HG02623 (cell line): Measurements from ENCODE around the gene SZT2.
"Not testable (repeated sequence)": the region's sequence is repeated elsewhere in the genome, so short reads cannot be mapped to it uniquely, and the experiment has no call there.

ENCODE experiments used
- ATAC-seq: cut with Tn5 transposase; IDR thresholded peaks from one replicate; pipeline ENCODE4 v1.9.1; 2021; ENCODE audit warnings: moderate library complexity; ENCODE audit not compliant: unreplicated experiment

Gene SZT2

DNA sequence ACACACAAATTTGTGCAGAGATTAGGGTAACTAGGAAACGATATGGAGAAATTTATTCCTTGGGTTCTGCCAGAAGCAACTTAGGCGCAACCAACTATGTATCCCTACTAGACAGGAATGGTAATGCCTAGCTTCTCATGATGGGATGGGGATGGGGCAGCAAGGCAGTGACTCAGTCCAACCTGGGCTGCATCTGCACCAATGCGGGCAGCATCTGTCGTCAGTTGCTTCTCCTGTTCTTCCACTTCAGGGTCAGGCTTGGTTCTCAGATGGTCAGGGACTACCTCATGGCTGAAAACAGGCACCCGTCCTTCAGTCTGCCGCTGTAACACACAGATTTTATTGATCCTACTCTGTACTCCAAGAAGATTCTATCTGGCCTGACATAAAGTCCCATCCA is 3.0 kb upstream of the SZT2 start:
- ATAC-seq, result no peak

DNA sequence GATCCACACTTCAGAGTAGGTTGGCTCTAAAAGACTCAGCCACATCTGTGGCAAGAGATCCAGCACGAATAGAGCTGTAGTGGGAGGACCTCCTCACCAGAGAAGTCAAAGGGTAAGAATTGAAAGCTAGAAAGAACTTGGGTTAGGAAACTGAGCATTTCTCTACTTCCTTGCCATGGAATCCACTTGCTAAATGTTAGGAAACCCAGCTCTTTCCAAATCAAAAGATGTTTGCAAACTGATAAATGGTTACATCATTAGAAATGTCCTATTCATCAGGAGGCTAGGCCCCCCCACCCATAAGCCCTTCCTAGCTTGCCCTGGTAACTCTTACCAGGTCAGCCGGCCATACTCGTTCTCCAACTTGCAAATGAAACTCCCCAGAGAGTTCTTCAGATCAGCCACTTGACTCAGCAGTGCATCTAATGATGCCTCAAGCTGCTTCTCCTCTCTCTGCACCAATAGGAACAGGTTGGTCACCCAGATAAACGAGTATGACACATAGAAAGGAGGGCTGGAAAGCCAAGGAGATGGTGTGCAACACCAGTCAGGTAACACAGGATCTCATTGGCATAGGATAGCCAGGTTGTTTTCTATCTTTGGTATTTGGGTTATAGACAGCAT is 1.6 kb upstream of the SZT2 start:
- ATAC-seq, result no peak

DNA sequence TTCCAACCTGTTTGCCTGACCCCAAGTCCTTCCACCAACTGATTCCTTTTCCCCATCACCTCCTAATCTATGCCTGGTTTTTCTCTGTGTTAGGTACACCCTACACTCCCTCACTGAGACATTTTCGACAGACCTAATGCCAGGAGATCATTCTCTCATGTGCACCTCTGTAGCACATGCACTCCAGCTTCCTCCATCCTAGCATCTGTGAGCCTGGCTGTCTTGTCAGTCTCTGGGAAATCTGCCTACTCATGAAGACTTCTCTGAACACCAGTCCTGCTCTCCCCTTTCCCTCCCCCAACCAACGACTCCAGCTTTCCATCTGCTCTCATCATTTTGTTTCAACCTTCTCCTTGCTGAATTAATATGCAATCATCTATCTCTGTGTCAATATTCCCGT is 1.1 kb upstream of the SZT2 start:
- ATAC-seq, result no peak

DNA sequence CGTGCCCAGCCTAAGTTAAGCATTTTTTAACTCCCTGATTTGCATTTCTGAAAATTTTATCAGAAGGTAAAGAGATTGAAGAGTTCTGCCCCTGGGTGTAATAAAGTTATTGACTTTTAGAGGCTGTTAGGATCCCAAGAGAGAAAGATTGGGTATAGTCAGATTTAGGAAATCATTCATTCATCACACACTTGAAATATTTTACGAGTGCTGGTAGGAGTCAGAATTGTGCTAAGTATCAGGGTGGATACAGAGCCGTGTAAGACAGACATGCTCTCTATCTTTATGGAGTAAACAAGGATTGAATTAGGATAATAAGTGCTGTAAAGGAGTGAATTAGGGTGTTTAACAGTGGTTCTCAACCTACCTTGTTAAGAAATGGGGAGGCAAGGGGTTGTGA is 3.0 kb downstream of the SZT2 start:
- ATAC-seq, result no peak

DNA sequence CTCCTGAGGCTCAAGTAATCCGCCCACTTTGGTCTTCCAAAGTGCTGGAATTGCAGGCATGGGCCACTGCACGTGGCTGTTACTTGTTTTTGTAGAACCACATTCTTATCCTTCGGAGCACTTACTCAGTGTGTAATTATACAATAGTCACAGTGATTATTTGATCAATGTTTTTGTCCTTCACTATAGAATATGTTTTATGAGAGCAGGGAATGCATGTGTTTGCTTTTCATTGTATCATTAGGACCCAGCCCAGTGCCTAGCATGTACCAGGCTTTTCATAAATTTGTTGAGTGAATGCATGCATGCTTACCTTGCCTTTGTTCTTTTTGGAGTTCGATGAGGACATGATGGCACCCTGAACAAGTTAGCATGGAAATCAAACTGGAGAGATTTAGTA is 5.8 kb downstream of the SZT2 start:
- ATAC-seq, result no peak

DNA sequence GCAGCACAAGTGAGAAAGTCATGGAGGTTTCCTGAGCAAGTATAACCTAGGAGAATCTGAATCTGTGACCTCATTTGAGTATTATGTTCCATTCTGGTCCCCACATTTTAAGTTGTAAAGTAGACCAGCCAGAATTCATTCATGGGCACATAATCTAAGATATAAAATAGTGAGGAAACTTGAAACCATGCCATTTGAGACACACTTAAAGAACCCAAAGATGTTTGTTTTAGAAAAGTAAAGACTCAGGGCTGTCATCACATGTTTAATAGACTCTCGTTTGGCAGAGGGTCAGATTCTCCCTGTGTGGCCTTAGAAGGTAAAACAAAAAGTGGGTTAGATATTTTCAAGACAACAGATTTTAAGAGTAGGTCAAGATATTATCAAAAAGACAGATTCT is 6.4 kb downstream of the SZT2 start:
- ATAC-seq, result no peak

DNA sequence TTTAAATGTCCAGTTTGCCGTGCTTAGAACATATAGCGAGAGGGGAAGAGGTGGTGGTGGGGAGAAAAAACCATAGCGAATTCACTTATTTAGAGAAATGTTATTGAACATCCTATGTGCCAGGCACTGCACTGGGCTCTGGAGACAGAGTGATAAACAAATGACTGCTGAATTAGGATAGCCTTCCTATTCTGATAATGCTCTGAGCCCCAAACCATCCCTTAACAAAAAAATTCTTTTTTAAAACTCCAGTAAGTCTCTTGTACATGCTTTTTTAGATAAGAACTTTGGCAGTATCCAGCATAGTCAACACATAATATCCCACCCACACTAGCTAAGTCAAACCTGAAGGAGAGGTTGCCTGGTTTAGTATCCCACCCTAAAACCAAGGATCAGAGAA is 8.5 kb downstream of the SZT2 start:
- no peak for ATAC-seq

DNA sequence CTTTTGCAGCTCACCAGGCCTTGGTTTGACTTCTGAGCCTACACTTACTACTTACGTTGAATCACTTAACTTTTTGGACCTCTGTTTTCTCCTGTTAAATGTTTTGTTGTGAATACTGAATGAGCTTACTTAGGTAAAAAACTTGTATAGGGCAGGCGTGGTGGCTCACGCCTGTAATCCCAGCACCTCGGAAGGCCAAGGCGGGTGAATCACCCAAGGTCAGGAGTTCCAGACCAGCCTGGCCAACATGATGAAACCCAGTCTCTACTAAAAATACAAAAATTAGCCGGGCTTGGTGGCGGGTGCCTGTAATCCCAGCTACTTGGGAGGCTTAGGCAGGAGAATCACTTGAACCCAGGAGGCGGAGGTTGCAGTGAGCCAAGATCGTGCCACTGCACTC is 10.7 kb downstream of the SZT2 start:
- ATAC-seq, result not testable (repeated sequence)

DNA sequence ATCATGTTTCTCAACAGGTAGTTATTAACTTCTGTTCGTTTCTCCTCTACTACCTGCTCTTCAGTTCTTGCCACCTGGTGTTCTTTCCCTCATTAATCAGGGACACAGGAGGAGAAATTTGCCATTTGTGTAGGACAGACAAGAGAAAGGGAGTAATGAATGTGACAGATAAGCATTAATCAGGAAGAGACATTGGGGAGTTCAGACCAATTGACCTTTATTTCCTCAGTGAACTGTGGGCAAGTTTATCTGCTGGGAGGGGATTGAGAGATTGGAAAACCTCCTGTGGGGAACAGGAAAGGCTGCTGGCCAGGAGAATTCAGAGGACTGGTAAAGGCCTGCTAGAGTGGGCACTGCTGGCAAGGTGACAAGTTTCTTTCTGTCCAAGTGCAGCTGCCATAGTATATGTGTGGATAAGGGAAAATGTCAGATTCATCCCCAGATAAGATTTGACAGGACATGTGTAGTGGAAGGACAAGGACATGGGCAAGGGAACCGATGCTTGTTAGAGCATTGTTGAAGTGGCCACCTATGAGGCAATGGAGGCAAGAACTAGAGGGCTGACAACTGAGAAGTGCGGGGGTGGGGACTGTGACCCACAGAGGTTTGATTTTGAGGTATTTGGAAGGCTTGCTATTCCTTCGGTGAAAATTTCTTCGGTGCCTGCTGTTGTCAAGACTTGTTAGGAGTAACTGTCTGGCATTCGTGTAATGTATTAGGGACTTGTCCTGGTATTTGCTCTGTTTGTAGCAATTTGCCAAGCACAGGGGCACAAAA is 12.6 kb downstream of the SZT2 start:
- no peak for ATAC-seq

DNA sequence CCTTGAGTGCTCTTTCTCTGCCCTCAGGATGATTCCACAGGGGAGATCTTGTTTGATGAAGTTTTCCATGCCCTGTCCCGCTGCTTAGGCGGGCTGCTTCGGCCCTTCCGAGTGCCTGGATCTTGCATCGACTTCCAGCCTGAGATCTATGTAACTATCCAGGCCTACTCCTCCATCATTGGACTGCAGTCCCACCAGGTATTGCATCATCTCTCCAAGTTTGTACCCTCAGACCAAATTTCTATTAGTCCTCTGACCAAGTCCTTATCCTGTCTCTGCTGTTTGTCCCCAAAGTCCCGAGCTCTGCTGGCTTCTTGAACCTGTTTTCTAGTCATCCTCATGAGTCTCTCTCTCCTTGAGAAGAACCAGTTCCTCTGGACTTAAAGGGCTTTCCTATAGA is 14.7 kb downstream of the SZT2 start:
- no peak for ATAC-seq

DNA sequence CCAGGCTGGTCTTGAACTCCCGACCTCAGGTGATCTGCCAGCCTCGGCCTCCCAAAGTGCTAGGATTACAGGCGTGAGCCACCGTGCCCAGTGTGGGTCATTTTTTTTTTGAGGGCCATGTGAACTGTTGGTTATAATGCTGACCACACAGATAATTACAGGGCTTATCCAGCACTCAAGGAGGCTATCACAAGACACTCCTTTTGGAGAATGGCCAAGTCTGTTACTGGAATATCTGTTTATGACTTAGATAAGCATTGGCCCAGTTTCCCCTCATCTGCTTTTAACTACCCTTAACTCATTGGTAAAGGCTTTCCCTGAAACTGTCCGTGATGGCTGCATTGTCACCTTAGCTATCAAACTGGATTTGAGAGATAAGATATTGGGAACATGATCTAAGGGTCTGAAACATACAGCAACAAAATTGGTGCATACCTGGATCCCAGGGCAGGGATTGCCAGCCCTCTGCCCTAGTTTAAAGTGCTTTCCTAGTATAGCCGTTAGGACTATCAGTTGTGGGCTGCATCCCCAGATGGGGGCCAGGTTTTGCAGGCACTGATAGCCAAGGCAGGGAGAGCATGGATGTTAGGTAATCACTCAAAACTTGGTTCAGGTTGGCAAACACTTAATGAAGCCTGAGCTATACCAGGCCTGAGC is 15.6 kb downstream of the SZT2 start:
- no peak for ATAC-seq

DNA sequence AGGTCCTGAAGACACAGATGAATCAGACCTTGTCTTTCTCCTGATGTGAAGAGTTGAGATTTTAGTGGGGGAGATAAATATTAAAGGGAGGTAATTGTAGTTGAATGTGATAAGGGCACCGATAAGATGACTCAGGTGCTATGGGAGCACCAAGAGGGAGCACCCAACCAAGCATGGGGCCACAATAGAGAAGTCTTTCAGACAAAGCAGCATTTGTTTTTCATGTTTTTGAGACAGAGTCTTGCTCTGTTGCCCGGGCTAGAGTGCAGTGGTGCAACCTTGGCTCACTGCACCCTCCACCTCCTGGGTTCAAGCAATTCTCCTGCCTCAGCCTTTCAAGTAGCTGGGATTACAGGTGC is 16.2 kb downstream of the SZT2 start:
- no peak for ATAC-seq

DNA sequence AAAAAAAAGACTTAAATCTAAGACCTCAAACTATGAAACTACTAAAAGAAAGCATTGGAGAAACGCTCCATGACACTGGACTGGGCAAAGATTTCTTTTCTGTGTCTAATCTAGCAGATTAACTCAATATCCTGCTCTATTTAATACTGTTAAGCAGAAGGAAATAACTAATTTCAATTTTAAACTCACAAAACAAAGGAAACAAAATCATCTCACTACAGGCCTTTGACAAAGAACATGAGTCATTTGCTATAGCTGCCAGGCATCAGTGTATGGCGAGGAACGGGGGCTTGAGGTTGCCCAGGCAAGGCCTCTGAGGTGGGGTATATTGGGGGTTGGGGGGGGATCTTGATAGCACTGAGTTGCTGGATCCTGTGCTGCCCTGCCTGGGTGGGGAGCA is 20.9 kb downstream of the SZT2 start:
- no peak for ATAC-seq

DNA sequence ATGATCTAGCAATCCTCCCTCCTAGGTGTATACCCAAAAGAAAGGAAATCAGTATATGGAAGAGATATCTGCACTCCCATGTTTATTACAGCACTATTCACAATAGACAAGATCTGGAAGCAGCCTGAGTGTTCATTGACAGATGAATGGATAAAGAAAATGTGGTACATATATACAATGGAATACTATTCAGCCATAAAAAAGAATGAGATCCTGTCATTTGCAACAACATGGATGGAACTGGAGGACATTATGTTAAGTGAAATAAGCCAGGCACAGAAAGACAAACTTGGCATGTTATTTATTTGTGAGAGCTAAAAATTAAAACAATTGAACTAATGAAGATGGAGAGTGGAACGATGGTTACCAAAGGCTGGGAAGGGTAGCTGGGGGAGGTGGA is 23.7 kb downstream of the SZT2 start:
- not testable (repeated sequence) for ATAC-seq

DNA sequence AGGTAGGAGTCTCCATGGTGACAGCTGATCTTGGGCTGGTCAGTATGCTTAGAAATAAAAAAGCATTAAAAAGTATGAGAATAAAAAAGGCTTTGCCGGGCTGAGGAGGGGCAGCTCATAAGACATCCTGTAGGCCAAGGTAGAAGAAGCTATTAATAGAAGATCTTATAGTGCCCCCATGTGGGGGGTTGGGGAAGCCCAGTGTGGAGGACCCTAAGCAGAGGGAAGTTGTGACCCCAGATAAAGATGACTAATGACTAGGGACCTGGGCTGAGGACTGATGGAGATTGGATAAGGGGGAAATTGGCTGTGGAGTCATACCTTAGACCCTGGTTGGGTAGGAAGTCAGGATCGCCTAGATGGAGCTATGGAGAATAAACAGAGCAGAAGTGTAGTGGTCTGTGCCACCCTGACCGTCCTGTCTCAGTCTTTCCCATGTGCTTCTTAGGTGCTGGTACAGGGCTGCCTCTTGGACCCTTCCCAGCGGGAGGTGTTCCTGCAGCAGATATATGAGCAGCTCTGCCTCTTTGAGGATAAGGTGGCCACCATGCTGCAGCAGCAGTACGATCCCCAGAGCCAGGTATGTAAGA is 25.0 kb downstream of the SZT2 start:
- no peak for ATAC-seq

DNA sequence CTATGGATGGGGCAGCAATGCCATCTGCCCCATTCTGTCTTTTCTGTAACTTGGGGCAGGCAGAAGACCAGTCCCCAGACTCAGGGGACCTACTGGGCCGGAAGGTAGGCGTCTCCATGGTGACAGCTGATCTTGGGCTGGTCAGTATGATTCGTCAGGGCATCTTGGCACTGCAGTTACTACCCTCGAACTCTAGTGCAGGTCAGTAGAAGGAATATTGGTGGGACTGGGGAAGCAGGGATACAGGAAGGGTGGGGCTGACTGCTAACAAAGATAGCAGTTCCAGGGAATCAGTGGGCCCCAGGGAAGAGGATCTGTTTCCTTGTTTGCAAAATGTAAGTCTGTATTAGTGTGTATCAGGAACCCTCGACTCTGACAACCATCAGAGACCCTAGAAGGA is 26.2 kb downstream of the SZT2 start:
- no peak for ATAC-seq

DNA sequence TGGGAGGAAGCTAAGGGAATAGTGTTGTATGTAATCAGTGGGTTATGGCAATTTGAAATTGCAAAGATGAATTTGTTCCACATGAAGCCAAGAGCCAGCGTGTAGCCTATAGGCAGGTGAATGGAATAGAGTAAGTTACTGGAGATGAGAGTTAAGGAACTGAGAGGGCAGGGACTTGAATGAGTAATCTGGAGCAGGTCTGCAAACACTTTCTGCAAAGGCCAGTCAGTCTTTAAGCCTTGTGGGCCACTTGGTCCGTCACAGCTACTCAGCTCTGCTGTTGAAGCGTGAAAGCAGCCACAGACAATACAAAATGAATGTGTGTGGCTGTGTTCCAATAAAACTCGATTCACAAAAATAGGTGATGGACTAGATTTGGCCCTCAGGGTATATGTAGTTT is 29.2 kb downstream of the SZT2 start:
- ATAC-seq, result no peak

DNA sequence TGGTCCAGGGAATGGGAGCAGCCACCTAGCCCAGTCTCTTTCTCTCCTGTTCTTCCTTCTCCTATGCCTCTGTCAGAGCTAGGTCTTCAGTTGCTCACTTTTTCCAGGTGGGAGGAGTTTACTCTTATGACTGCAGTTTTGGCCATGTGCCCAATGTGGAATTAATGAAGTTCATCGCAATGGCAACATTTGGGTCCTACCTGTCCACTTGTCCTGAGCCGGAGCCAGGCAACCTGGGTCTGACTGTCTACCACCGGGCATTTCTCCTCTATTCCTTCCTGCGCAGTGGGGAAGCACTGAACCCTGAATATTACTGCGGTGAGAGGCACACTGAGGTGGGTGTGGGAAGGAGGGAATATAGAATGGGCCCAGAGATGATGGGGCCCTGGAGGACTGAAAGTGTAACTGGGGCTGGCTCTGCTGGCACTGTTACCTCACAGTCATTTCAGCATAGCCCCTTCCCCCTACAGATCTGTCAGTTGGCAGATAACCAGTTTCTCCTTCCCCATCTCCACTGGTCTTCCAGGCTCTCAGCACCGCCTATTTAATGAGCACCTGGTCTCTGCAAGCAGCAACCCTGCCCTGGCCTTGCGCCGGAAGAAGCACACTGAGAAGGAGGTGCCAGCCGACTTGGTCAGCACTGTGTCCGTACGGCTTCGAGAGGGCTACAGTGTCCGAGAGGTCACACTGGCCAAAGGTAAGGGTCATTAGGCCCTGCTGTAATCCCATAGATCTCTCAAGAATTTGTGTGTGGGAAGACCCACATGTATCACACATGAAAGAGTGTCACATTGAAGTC is 30.1 kb downstream of the SZT2 start:
- ATAC-seq, result no peak

DNA sequence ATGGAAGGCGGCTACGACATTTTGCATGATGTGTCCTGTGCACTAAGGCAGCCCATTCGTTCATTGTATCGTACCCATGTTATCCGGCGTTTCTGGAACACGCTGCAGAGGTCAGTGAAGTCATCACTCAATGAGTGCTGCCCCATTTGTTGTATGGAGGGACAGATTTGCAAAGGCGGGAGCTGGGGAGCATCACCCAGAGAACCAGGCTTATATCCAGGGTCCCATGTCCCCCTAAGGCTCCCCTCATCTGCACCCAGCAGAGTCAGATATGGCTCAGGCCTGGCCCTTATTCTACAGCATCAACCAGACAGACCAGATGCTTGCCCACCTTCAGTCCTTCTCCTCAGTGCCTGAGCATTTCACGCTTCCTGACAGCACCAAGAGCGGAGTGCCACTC is 31.2 kb downstream of the SZT2 start:
- no peak for ATAC-seq

DNA sequence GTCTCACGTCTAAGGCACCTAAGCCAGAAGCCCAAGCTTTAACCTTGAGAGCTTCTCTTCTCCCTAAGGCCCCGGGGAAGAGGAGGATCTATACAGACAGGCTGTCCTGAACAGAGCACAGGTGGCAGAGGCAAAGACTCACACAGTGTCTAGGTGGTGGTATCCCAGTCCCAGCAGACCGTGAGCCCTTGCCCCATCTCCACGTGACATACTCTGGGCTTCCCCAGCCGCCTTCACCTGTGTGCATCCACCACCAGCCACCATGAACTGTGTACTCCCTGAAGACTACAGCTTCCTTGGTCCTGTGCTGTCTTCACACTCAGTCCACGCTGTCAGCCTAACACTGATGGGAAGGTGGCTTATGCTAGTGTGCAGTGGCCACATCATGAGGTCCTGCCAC is 31.7 kb downstream of the SZT2 start:
- no peak for ATAC-seq
